GM19468 (cell line): ENCODE results near the gene UNC45B.
"Not testable (repeated sequence)": the region's sequence is repeated elsewhere in the genome, so short reads cannot be mapped to it uniquely, and the experiment has no call there.

Experiments
- ATAC-seq: cut with Tn5 transposase; IDR thresholded peaks from one replicate; pipeline ENCODE4 v1.9.1; 2021; ENCODE audit warnings: mild to moderate bottlenecking, moderate library complexity, moderate number of reproducible peaks; ENCODE audit not compliant: unreplicated experiment; ENCODE audit errors: extremely low read depth

The UNC45B gene

GRCh38 chr17:35167046-35167445 is 19.4 kb downstream of the UNC45B start:
- ATAC-seq: no peak

- ATAC-seq: no peak
Observed at GRCh38 chr17:35167666-35168065, 20.0 kb downstream of the UNC45B start.

- ATAC-seq: no peak
Observed at GRCh38 chr17:35169835-35170363, 22.3 kb downstream of the UNC45B start.

- ATAC-seq: no peak
Observed at GRCh38 chr17:35170968-35171771, 23.6 kb downstream of the UNC45B start.

GRCh38 chr17:35171834-35172233 is 24.2 kb downstream of the UNC45B start:
- no peak for ATAC-seq

GRCh38 chr17:35172321-35172720 is 24.7 kb downstream of the UNC45B start:
- not testable (repeated sequence) for ATAC-seq

GRCh38 chr17:35174835-35175334 is 27.3 kb downstream of the UNC45B start:
- ATAC-seq: no peak

- ATAC-seq: no peak
Observed at GRCh38 chr17:35175638-35176415, 28.2 kb downstream of the UNC45B start.

GRCh38 chr17:35176897-35177296 is 29.3 kb downstream of the UNC45B start:
- ATAC-seq: no peak

- not testable (repeated sequence) for ATAC-seq
Observed at GRCh38 chr17:35179379-35179778, 31.8 kb downstream of the UNC45B start.

- no peak for ATAC-seq
Observed at GRCh38 chr17:35183332-35183731, 35.7 kb downstream of the UNC45B start.

GRCh38 chr17:35184274-35184673 is 36.7 kb downstream of the UNC45B start:
- ATAC-seq: no peak

GRCh38 chr17:35185849-35186248 is 38.2 kb downstream of the UNC45B start:
- ATAC-seq: no peak

GRCh38 chr17:35187481-35187880 is 39.9 kb downstream of the UNC45B start:
- ATAC-seq: no peak

- no peak for ATAC-seq
Observed at GRCh38 chr17:35188111-35188510, 40.5 kb downstream of the UNC45B start.

GRCh38 chr17:35189291-35189690 is 41.7 kb downstream of the UNC45B start:
- no peak for ATAC-seq

GRCh38 chr17:35191001-35191695 is 43.5 kb downstream of the UNC45B start:
- no peak for ATAC-seq

GRCh38 chr17:35192708-35193107 is 45.1 kb downstream of the UNC45B start:
- no peak for ATAC-seq

GRCh38 chr17:35194001-35194400 is 46.4 kb downstream of the UNC45B start, which contains the start of gene SLC35G3:
Gene SLC35G3, minus strand, starts transcription at chr17:35194393. Its CDS starts 86 bp downstream, at chr17:35194307.
- not testable (repeated sequence) for ATAC-seq

- ATAC-seq: not testable (repeated sequence)
Observed at GRCh38 chr17:35195062-35195461, 47.4 kb downstream of the UNC45B start.
